ENCODE data around the gene CDC45. TPM values are rescaled to one million over a fixed set of nuclear protein-coding genes. Genes with fewer than 3 reads are reported as not detected.

CDC45 gene
- total RNA-seq, 2 experiments from 2014 or later, result 109 to 111 TPM

DNA sequence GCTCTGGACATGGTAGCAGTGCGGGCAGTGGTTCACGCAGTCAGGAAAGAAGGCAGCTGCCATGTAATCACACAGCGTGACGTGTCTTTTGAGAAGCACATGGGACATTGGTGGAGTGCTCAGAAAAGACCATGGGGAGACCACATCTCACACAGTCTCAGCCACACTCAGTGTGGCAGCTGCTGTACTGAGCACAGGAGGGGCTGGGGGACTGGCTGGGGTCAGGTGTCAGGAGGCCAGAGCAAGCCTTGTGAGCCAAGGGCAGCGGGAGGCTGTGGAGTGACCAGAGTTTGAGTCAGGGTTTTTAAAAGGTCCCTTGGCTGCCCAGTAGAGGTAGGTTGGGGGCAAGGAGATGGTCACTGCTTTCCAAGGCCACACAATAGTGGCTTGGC is 26.0 kb downstream of the CDC45 start:
- intact Hi-C loops (cut with micrococcal nuclease), result no loop called here
- CTCF ChIA-PET, result no interaction called here

DNA sequence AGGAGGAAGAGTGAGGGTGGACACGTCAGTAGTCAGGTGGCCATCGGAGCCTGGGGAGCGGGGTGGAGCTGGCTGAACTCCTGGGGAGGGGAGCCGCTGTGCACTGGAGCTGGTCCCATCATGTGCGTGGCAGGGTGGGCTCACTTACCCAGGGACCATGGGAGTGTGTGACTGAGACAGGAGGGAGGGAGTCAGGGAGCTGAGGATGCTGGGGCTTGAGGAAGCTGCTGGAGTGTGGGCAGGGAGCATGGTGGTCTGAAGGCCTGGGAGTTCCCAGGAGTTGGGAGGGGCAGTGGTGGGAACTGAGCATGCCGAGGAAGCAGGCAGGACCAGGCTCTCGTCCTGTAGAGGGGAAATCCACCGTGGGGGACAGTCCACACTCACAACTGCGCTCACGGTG is 26.5 kb downstream of the CDC45 start:
- H3K4me1 Mint-ChIP-seq (ENCODE audit: low read depth), result peaks cover 15% of the 10 kb centered on the region
- CTCF ChIA-PET, result no interaction called here
- H3K27ac Mint-ChIP-seq, result no peak overlapping the region
- peaks cover 65% of the 10 kb centered on the region for H3K36me3 Mint-ChIP-seq (ENCODE audit: low read depth)
- ATAC-seq (no peak), DNase-seq (no peak)
- intact Hi-C loops (cut with micrococcal nuclease), result no loop called here
- TF ChIP-seq, protein P1, sequence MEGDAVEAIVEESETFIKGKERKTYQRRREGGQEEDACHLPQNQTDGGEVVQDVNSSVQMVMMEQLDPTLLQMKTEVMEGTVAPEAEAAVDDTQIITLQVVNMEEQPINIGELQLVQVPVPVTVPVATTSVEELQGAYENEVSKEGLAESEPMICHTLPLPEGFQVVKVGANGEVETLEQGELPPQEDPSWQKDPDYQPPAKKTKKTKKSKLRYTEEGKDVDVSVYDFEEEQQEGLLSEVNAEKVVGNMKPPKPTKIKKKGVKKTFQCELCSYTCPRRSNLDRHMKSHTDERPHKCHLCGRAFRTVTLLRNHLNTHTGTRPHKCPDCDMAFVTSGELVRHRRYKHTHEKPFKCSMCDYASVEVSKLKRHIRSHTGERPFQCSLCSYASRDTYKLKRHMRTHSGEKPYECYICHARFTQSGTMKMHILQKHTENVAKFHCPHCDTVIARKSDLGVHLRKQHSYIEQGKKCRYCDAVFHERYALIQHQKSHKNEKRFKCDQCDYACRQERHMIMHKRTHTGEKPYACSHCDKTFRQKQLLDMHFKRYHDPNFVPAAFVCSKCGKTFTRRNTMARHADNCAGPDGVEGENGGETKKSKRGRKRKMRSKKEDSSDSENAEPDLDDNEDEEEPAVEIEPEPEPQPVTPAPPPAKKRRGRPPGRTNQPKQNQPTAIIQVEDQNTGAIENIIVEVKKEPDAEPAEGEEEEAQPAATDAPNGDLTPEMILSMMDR (IDR thresholded peaks at IDR 0.05), result no peak
- no peaks in the 10 kb centered on the region for H3K9me3 Mint-ChIP-seq
- POLR2A ChIA-PET, result interaction anchor here (0.6 to 1.9 kb wide), 6 partner anchors 12 to 123 kb away, joined by 3 to 5 read pairs (median 3); no protein-coding TSS in a partner anchor
- H3K4me3 Mint-ChIP-seq, result no peak overlapping the region
- H3K27me3 Mint-ChIP-seq, result no peaks in the 10 kb centered on the region

More for the DNA sequence above, 26.0 kb downstream of the CDC45 start:
- H3K4me1 Mint-ChIP-seq (ENCODE audit: low read depth), result peaks cover 15% of the 10 kb centered on the region
- H3K9me3 Mint-ChIP-seq, result no peaks in the 10 kb centered on the region
- H3K36me3 Mint-ChIP-seq (ENCODE audit: low read depth), result peaks cover 62% of the 10 kb centered on the region
- no peak overlapping the region for H3K4me3 Mint-ChIP-seq
- POLR2A ChIA-PET, result interaction anchor here (0.7 to 1.9 kb wide), 4 partner anchors 12 to 124 kb away, joined by 3 to 5 read pairs (median 3); no protein-coding TSS in a partner anchor
- ATAC-seq (no peak), DNase-seq (no peak)
- TF ChIP-seq, protein P1 (IDR thresholded peaks at IDR 0.05), result no peak
- H3K27me3 Mint-ChIP-seq, result no peaks in the 10 kb centered on the region
- no peak overlapping the region for H3K27ac Mint-ChIP-seq

DNA sequence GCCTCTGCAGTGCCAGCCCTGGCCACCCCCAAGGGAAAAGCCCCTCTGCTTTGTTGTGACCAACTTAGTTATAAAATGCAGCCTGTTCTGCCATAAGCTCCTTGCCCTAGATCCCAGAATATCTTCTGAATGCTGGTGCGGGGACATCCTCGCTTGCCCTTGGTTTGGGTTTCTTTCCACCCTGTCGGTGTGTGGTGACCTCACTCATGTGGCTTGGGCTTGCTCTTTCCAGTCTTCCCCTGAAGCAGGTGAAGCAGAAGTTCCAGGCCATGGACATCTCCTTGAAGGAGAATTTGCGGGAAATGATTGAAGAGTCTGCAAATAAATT is 27.8 kb downstream of the CDC45 start:
- DNase-seq (no peak), ATAC-seq (no peak)
- POLR2A ChIA-PET, result interaction anchor here (1.4 kb wide), 1 partner anchor 100 kb away, joined by 6 read pairs; no protein-coding TSS in a partner anchor
- H3K27me3 Mint-ChIP-seq, result no peaks in the 10 kb centered on the region
- no peak overlapping the region for H3K4me3 Mint-ChIP-seq
- TF ChIP-seq, protein P1 (IDR thresholded peaks at IDR 0.05), result no peak
- intact Hi-C loops (cut with micrococcal nuclease), result no loop called here
- H3K4me1 Mint-ChIP-seq (ENCODE audit: low read depth), result peaks cover 15% of the 10 kb centered on the region
- H3K36me3 Mint-ChIP-seq (ENCODE audit: low read depth), result peaks cover 73% of the 10 kb centered on the region
- CTCF ChIA-PET, result interaction anchor here (1.4 kb wide), 1 partner anchor 122 kb away, joined by 4 read pairs; no protein-coding TSS in a partner anchor
- H3K27ac Mint-ChIP-seq, result no peak overlapping the region
- peaks cover under 1% of the 10 kb centered on the region for H3K9me3 Mint-ChIP-seq

DNA sequence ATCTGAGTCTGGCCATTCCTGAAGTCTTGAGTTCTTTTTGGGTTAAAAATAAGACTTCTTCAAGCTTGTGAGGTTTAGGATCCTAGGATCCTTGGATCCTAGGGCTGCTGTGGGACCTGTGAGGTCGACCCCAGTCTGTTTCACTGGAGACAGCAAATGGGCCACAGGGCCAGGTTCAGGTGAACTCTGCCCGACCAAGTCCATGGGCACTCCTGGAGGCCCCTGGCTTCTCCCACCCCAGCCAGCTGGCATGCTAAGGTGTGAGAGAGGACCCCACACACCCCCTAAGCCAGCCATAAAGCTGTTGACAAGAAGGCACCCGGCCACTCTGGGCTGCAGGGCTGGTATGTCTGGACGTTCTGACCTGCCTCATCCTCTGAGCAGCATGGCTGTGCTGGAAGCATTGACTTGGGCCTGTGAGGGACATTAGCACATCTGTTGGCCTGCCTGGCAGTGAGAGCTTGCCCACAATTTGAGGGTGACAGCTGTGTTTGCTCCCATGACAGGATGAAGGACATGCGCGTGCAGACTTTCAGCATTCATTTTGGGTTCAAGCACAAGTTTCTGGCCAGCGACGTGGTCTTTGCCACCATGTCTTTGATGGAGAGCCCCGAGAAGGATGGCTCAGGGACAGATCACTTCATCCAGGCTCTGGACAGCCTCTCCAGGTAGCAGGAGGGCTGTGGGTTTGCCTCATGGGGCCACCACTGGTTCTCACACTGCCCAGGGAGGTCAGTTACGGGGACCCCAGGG is 28.5 kb downstream of the CDC45 start:
- POLR2A ChIA-PET, result interaction anchor here (1.4 kb wide), 1 partner anchor 99 kb away, joined by 6 read pairs; no protein-coding TSS in a partner anchor
- Mint-ChIP-seq H3K4me1 (ENCODE audit: low read depth) (peaks cover 15% of the 10 kb centered on the region), H3K9me3 (peaks cover 4% of the 10 kb centered on the region), H3K27ac (no peak overlapping the region), H3K4me3 (no peak overlapping the region), H3K27me3 (no peaks in the 10 kb centered on the region), H3K36me3 (ENCODE audit: low read depth) (peaks cover 79% of the 10 kb centered on the region)
- CTCF ChIA-PET, result interaction anchor here (1.4 kb wide), 1 partner anchor 122 kb away, joined by 4 read pairs; no protein-coding TSS in a partner anchor
- intact Hi-C loops (cut with micrococcal nuclease), result no loop called here
- TF ChIP-seq, protein P1 (IDR thresholded peaks at IDR 0.05), result no peak
- DNase-seq, result no peak
- no peak for ATAC-seq

DNA sequence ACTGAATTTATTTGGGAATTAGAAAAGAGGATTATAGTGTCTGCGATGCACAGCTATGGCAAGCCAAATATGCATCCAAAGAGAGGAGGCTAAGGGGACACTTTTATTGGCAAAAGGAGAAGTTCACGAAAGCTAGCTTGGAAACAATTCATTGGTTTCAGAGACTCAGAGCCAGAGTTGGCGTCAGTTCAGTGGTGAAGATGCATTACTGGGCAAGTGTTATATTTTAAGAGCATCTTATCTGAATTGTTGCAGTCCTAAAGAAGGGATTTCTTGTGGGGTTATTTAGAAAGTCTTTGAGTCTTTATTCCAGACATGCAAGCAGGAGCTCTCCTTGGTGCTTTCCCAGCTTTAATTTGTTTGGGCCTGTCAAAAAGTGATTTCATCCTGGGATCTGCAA is 29.5 kb downstream of the CDC45 start:
- CTCF ChIA-PET, result no interaction called here
- Mint-ChIP-seq H3K27ac (no peak overlapping the region), H3K27me3 (no peaks in the 10 kb centered on the region), H3K9me3 (peaks cover 4% of the 10 kb centered on the region), H3K36me3 (ENCODE audit: low read depth) (peaks cover 78% of the 10 kb centered on the region), H3K4me1 (ENCODE audit: low read depth) (peaks cover 13% of the 10 kb centered on the region), H3K4me3 (no peak overlapping the region)
- intact Hi-C loops (cut with micrococcal nuclease), result no loop called here
- ATAC-seq, result no peak
- POLR2A ChIA-PET, result interaction anchor here (1.3 kb wide), 1 partner anchor 12 kb away, joined by 3 read pairs; no protein-coding TSS in a partner anchor
- DNase-seq, result no peak
- TF ChIP-seq, protein P1 (IDR thresholded peaks at IDR 0.05), result no peak
